Esophagus muscularis mucosa (tissue), 4 donors: ENCODE measurements around the gene IKZF2. TPM values are rescaled to one million over a fixed set of nuclear protein-coding genes. Genes with fewer than 3 reads are reported as not detected.

ENCODE experiments used
- DNase-seq: peaks from one replicate; pipeline ENCODE4 v3.0.0-alpha.2; 2017; ENCODE audit errors: extremely low spot score
- H3K27ac ChIP-seq, 4 donors: fragments of 200-600 bp; sonication (generic); replicated peaks in 1 of 4; 1 replicate in 3 of 4; 2 replicates in 1 of 4; pipeline ENCODE4 v1.5.1; 2016 to 2019; ENCODE audit warnings: mild to moderate bottlenecking in 1 of 4
- H3K27me3 ChIP-seq, 4 donors: fragments of 200-600 bp; sonication (generic); one replicate each; pipeline versions ENCODE4 v1.5.1 to v1.6.0; 2016 to 2019
- H3K36me3 ChIP-seq, 4 donors: fragments of 200-600 bp; sonication (generic); one replicate each; pipeline ENCODE4 v1.5.1; 2016 to 2019
- H3K4me1 ChIP-seq, 4 donors: fragments of 200-600 bp; sonication (generic); one replicate each; pipeline ENCODE4 v1.5.1; 2016 to 2019
- H3K4me3 ChIP-seq, 4 donors: fragments of 200-600 bp; sonication (generic); 1 replicate in 2 of 4; 2 replicates in 2 of 4; pipeline ENCODE4 v1.5.1; 2016 to 2019; ENCODE audit warnings: mild to moderate bottlenecking in 4 of 4, moderate library complexity in 1 of 4
- H3K9me3 ChIP-seq, 4 donors: fragments of 200-600 bp; sonication (generic); 1 replicate in 3 of 4; 2 replicates in 1 of 4; pipeline ENCODE4 v1.5.1; 2016 to 2019
- EP300 ChIP-seq: sonication (generic); formaldehyde crosslinking; IDR thresholded peaks from one replicate; pipeline ENCODE4 v1.6.1; 2017; ENCODE audit warnings: antibody characterized with exemption
- POLR2A ChIP-seq: fragments of 450-650 bp; IDR thresholded peaks from one replicate; pipeline ENCODE4 v1.6.1; 2017; ENCODE audit warnings: antibody characterized with exemption, moderate library complexity, mild to moderate bottlenecking, low read depth
- POLR2AphosphoS5 ChIP-seq, 2 donors: sonication (generic); formaldehyde crosslinking; IDR thresholded peaks; one replicate each; pipeline ENCODE4 v1.6.1; 2017; ENCODE audit warnings: antibody characterized with exemption in 2 of 2
- WGBS: methylation state at CpG from one replicate; pipeline ENCODE4 v1.1.5; 2018; 5-methylcytosine and 5-hydroxymethylcytosine counted together
- intact Hi-C: fragments of 100-400 bp; cut with DNase I; formaldehyde crosslinking; loops from one replicate; pipeline ENCODE4 v1.15.1; 2023
- total RNA-seq, 4 donors: library from RNA; depleted of rRNA; stranded (reverse); fragments of >200 nt; gene quantifications; one replicate each; pipeline versions ENCODE4 v1.1.0 to v1.2.1, GENCODE V29; 2016
- TF ChIP-seq, protein P1 (sequence below), 3 experiments: fragments of 200-600 bp in 2 of 3; fragments of 450-650 bp in 1 of 3; sonication (generic) in 2 of 3; IDR thresholded peaks; one replicate each; pipeline ENCODE4 v1.5.1; 2017 to 2019; ENCODE audit warnings: antibody characterized with exemption in 3 of 3, mild to moderate bottlenecking in 2 of 3, moderate library complexity in 1 of 3

Gene IKZF2
- total RNA-seq, 4 donors from 2014 or later: 6.5 to 11.2 (median 8.8) TPM

DNA sequence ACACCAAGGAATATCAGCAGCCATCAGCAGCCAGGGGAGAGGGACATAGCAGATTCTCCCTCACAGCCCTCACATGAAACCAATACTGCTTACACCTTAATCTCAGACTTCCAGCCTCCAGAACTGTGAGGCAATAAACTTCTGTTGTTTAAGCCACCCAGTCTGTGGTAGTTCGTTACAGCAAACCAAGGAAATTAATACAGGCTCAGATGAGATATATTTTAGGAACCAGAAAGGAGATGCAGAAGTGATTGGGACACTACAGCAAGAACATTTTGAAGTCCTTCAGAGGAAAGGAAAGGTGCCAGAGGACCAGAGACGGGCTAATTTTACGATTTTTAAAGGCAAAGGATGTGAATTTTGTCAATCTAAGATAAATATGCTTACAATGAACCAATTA, 60.6 kb downstream of the IKZF2 start:
- 90% methylated on average over 3 of the region's 3 CpGs for WGBS
- TF ChIP-seq POLR2AphosphoS5 (IDR thresholded peaks at IDR 0.05): no peak
- TF ChIP-seq POLR2A: no peak
- Histone ChIP-seq H3K4me1 (peaks cover 12 to 22% (median 17%) of the 10 kb centered on the region in 4 donors), H3K4me3 (no peak overlapping the region), H3K36me3 (no peaks in the 10 kb centered on the region), H3K27me3 (no peaks in the 10 kb centered on the region), H3K9me3 (no peaks in the 10 kb centered on the region), H3K27ac (no peak overlapping the region)
- intact Hi-C loops: no loop called here
- no peak for DNase-seq

DNA sequence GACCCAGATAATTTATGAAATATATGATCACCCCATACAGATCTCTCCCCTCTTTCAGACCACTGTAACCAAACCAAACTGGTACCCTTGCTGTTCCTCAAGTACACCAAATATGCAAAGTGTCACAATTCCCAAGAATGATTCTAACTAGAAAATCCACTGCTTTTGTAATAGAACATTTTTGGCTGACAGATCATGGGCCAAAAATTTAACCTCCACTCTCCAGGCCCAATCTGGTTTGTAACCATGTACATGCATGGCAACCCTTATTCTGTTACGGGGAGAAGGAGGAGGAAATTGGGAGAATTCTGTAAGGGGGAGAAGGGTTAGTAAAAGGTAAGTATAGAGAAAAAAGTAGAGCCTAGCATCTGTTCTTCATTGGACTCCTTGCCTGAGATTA, 62.0 kb downstream of the IKZF2 start:
- Histone ChIP-seq H3K36me3 (no peaks in the 10 kb centered on the region), H3K9me3 (no peaks in the 10 kb centered on the region), H3K4me3 (no peak overlapping the region), H3K27ac (no peak overlapping the region), H3K4me1 (peaks cover 17 to 35% (median 27%) of the 10 kb centered on the region in 4 donors), H3K27me3 (no peaks in the 10 kb centered on the region)
- no peak for DNase-seq
- TF ChIP-seq POLR2AphosphoS5 (IDR thresholded peaks at IDR 0.05): no peak
- TF ChIP-seq POLR2A: no peak
- no peak for TF ChIP-seq EP300
- TF ChIP-seq, protein P1, sequence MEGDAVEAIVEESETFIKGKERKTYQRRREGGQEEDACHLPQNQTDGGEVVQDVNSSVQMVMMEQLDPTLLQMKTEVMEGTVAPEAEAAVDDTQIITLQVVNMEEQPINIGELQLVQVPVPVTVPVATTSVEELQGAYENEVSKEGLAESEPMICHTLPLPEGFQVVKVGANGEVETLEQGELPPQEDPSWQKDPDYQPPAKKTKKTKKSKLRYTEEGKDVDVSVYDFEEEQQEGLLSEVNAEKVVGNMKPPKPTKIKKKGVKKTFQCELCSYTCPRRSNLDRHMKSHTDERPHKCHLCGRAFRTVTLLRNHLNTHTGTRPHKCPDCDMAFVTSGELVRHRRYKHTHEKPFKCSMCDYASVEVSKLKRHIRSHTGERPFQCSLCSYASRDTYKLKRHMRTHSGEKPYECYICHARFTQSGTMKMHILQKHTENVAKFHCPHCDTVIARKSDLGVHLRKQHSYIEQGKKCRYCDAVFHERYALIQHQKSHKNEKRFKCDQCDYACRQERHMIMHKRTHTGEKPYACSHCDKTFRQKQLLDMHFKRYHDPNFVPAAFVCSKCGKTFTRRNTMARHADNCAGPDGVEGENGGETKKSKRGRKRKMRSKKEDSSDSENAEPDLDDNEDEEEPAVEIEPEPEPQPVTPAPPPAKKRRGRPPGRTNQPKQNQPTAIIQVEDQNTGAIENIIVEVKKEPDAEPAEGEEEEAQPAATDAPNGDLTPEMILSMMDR (IDR thresholded peaks at IDR 0.05): no peak
- 86% methylated on average over 1 of the region's 1 CpG for WGBS
- intact Hi-C loops: no loop called here

DNA sequence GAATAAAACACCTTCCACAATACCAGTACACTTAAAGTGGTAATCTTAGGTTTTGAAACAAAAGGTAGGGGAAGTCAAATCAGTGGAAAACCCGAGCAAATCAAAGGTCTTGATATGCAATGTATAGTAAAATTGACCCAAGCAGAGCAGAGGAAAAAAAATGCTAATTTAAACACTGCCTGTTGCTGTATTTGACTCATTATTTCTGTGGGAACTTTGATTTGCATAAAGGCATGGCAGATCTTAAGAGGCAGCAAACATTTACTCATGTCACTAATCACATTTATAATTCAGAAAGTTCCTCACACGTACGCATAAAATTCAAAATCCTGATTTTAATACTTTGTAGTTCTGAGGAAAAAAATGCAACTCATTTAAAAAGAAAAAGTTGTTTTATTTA, 64.4 kb downstream of the IKZF2 start:
- Histone ChIP-seq H3K4me3 (no peak overlapping the region), H3K36me3 (no peaks in the 10 kb centered on the region), H3K27ac (no peak overlapping the region), H3K27me3 (no peaks in the 10 kb centered on the region), H3K9me3 (no peaks in the 10 kb centered on the region), H3K4me1 (peaks cover 17 to 40% (median 30%) of the 10 kb centered on the region in 4 donors)
- 89% methylated on average over 3 of the region's 3 CpGs for WGBS
- no peak for DNase-seq
- TF ChIP-seq POLR2AphosphoS5 (IDR thresholded peaks at IDR 0.05) (no peak), EP300 (no peak), POLR2A (no peak)
- TF ChIP-seq, protein P1 (IDR thresholded peaks at IDR 0.05): no peak
- intact Hi-C loops: no loop called here

DNA sequence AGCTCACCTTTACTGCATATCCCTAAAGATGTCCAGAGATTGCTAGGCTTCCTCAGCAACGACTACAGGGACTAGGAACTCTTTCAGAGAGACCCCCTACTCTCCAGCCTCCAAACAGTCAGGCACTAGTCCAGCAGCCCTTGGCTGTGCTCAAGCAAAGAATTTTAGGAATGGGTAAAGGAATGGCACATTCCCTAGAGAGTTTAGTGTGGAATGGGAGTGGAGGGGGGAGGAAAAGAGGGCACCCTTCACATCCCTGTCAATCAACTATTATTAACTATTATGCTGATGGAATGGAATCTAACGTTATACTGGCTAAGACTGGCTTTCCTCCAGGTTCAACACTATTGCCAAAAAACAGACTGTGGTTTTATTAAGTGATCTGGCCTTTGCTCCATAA, 64.8 kb downstream of the IKZF2 start:
- WGBS: 18% methylated on average over 2 of the region's 2 CpGs
- intact Hi-C loops: no loop called here
- Histone ChIP-seq H3K27me3 (no peaks in the 10 kb centered on the region), H3K9me3 (no peaks in the 10 kb centered on the region), H3K4me3 (no peak overlapping the region), H3K36me3 (no peaks in the 10 kb centered on the region), H3K27ac (no peak overlapping the region), H3K4me1 (peaks cover 17 to 40% (median 30%) of the 10 kb centered on the region in 4 donors)
- TF ChIP-seq EP300 (no peak), POLR2A (no peak), POLR2AphosphoS5 (IDR thresholded peaks at IDR 0.05) (no peak)
- TF ChIP-seq, protein P1 (IDR thresholded peaks at IDR 0.05): no peak
- DNase-seq: no peak

DNA sequence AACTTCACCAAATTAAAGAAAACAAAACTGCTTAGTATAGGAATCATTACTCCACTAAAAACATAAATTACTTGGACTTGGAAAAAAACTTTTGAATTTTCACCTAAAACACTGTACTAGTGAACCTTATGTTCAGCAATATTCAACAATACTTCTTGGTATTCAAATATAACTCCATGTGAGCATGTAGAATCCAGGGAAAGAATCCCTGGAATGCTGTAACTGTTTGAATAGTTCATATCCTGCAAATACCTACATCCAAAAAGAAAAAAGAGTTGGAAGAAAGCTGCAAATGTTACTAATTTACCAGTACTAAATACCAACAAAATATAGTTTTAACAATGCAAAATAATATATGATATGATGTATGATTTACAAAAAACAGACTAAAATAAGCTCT, 65.4 kb downstream of the IKZF2 start:
- no peak for TF ChIP-seq EP300
- TF ChIP-seq POLR2A: no peak
- TF ChIP-seq POLR2AphosphoS5 (IDR thresholded peaks at IDR 0.05): no peak
- TF ChIP-seq, protein P1 (IDR thresholded peaks at IDR 0.05): no peak
- Histone ChIP-seq H3K9me3 (no peaks in the 10 kb centered on the region), H3K27me3 (no peaks in the 10 kb centered on the region), H3K4me3 (no peak overlapping the region), H3K36me3 (no peaks in the 10 kb centered on the region), H3K27ac (no peak overlapping the region), H3K4me1 (peaks cover 17 to 40% (median 30%) of the 10 kb centered on the region in 4 donors)
- no peak for DNase-seq
- intact Hi-C loops: no loop called here
